Measurements from ENCODE around the gene SALL4. TPM values are rescaled to one million over a fixed set of nuclear protein-coding genes. Genes with fewer than 3 reads are reported as not detected.
"Not testable (repeated sequence)": the region's sequence is repeated elsewhere in the genome, so short reads cannot be mapped to it uniquely, and the experiment has no call there.

The SALL4 gene
- total and polyA plus RNA-seq, 2 donors from 2014 or later: 0.09 TPM; not detected in 1

DNA sequence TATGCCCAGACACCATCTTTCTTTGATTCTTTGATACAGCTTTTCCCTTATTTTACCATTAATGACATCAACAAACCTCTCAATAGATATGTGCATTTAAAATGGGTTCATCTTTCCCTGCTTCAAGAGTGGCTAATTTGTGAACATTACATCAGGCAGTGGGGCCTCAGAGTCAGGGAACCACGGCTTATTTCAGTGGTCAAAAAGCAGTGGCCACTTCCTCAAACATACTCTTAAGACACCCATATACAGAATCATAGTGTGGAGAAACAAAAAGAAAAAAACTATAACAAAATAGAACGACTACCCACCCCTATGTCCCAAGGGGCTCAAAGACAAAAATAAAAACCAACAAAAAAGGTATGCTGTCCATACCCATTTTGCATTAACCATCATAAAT is 12.9 kb downstream of the SALL4 start:
- no peaks in the 10 kb centered on the region for H3K9me3 ChIP-seq (ENCODE audit: control insufficient read depth in 2 of 3, insufficient read depth in 1 of 3, low read length in 3 of 3)
- no peaks in the 10 kb centered on the region for H3K27me3 ChIP-seq (ENCODE audit: control insufficient read depth, insufficient read depth, low read length)
- no peak for FAIRE-seq
- TF ChIP-seq CTCF (IDR thresholded peaks at IDR 0.05; ENCODE audit: borderline replicate concordance, extremely low read depth, insufficient read depth): no peak
- H3K36me3 ChIP-seq (ENCODE audit: control insufficient read depth in 2 of 3, insufficient read depth in 3 of 3, low read length in 3 of 3): no peaks in the 10 kb centered on the region
- DNase-seq: no peak
- intact Hi-C loops (cut with DNase I): no loop called here
- H3K9ac ChIP-seq (ENCODE audit: low read length in 3 of 3): no peak overlapping the region
- H3K27ac ChIP-seq (ENCODE audit: low read depth in 2 of 2, low read length in 2 of 2): no peak overlapping the region
- H3K4me1 ChIP-seq (ENCODE audit: control insufficient read depth in 2 of 3, insufficient read depth in 2 of 3, low read depth in 1 of 3, low read length in 3 of 3): no peaks in the 10 kb centered on the region
- no peak overlapping the region for H3K4me3 ChIP-seq (ENCODE audit: low read length in 3 of 3)

DNA sequence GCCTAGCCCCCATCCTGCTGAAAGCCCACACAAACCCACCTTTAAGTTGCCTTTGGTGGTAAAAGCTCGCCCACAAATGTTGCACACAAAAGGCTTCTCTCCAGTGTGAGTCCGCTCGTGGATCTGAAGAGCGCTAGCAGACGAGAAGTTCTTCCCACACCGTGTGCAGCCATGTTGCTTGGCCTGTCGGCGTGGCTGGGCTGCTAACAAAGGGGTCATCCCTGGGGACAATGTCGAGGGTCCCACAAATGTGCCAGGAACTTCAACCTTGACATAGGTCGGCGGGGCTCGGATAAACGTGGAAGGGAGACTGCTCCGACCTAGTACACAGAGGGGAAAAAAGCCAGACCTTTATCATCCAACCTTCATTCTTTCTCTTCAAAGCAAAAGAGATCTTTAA is 13.5 kb downstream of the SALL4 start:
- no peak for DNase-seq
- H3K4me1 ChIP-seq (ENCODE audit: control insufficient read depth in 2 of 3, insufficient read depth in 2 of 3, low read depth in 1 of 3, low read length in 3 of 3): no peaks in the 10 kb centered on the region
- intact Hi-C loops (cut with DNase I): no loop called here

GRCh38 chr20:51784299-51784698 is 18.0 kb downstream of the SALL4 start:
- intact Hi-C loops (cut with DNase I): no loop called here
- DNase-seq (no peak), FAIRE-seq (no peak)
- no peaks in the 10 kb centered on the region for H3K27me3 ChIP-seq (ENCODE audit: control insufficient read depth, insufficient read depth, low read length)
- no peak overlapping the region for H3K4me3 ChIP-seq (ENCODE audit: low read length in 3 of 3)
- H3K36me3 ChIP-seq (ENCODE audit: control insufficient read depth in 2 of 3, insufficient read depth in 3 of 3, low read length in 3 of 3): no peaks in the 10 kb centered on the region
- peaks cover 0 to 3% (median 0%) of the 10 kb centered on the region in 3 donors for H3K9me3 ChIP-seq (ENCODE audit: control insufficient read depth in 2 of 3, insufficient read depth in 1 of 3, low read length in 3 of 3)
- no peak for TF ChIP-seq CTCF (IDR thresholded peaks at IDR 0.05; ENCODE audit: borderline replicate concordance, extremely low read depth, insufficient read depth)
- no peak overlapping the region for H3K9ac ChIP-seq (ENCODE audit: low read length in 3 of 3)
- no peaks in the 10 kb centered on the region for H3K4me1 ChIP-seq (ENCODE audit: control insufficient read depth in 2 of 3, insufficient read depth in 2 of 3, low read depth in 1 of 3, low read length in 3 of 3)
- H3K27ac ChIP-seq (ENCODE audit: low read depth in 2 of 2, low read length in 2 of 2): no peak overlapping the region

More for the DNA sequence above, 13.5 kb downstream of the SALL4 start:
- no peaks in the 10 kb centered on the region for H3K9me3 ChIP-seq (ENCODE audit: control insufficient read depth in 2 of 3, insufficient read depth in 1 of 3, low read length in 3 of 3)
- TF ChIP-seq CTCF (IDR thresholded peaks at IDR 0.05; ENCODE audit: borderline replicate concordance, extremely low read depth, insufficient read depth): no peak
- no peak overlapping the region for H3K4me3 ChIP-seq (ENCODE audit: low read length in 3 of 3)
- FAIRE-seq: no peak
- H3K36me3 ChIP-seq (ENCODE audit: control insufficient read depth in 2 of 3, insufficient read depth in 3 of 3, low read length in 3 of 3): no peaks in the 10 kb centered on the region
- no peaks in the 10 kb centered on the region for H3K27me3 ChIP-seq (ENCODE audit: control insufficient read depth, insufficient read depth, low read length)
- no peak overlapping the region for H3K27ac ChIP-seq (ENCODE audit: low read depth in 2 of 2, low read length in 2 of 2)
- H3K9ac ChIP-seq (ENCODE audit: low read length in 3 of 3): no peak overlapping the region

DNA sequence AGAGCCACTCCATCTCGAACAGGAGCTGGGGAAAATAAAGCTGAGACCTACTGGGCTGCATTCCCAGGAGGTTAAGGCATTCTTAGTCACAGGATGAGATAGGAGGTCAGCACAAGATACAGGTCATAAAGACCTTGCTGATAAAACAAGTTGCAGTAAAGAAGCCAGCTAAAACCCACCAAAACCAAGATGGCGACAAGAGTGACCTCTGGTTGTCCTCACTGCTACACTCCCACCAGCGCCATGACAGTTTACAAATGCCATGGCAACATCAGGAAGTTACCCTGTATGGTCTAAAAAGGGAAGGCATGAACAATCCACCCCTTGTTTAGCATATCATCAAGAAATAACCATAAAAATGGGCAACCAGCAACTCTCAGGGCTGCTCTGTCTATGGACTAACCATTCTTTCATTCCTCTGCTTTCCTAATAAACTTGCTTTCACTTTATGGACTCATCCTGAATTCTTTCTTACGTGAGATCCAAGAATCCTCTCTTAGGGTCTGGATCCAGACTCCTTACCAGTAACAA is 24.0 kb downstream of the SALL4 start:
- DNase-seq; H3K4me3 ChIP-seq (ENCODE audit: low read length in 3 of 3); H3K9me3 ChIP-seq (ENCODE audit: control insufficient read depth in 2 of 3, insufficient read depth in 1 of 3, low read length in 3 of 3); H3K4me1 ChIP-seq (ENCODE audit: control insufficient read depth in 2 of 3, insufficient read depth in 2 of 3, low read depth in 1 of 3, low read length in 3 of 3); FAIRE-seq; H3K36me3 ChIP-seq (ENCODE audit: control insufficient read depth in 2 of 3, insufficient read depth in 3 of 3, low read length in 3 of 3); H3K9ac ChIP-seq (ENCODE audit: low read length in 3 of 3); intact Hi-C loops (cut with DNase I); H3K27ac ChIP-seq (ENCODE audit: low read depth in 2 of 2, low read length in 2 of 2); H3K27me3 ChIP-seq (ENCODE audit: control insufficient read depth, insufficient read depth, low read length): not testable (repeated sequence)

Data from kidney (tissue), 14 donors.